NCI-H2081 (cell line): ENCODE measurements around the gene FBXW11.
"Not testable (repeated sequence)": the region's sequence is repeated elsewhere in the genome, so short reads cannot be mapped to it uniquely, and the experiment has no call there.

Experiments
- DNase-seq, 2 experiments: peaks; one replicate each; lab custom pipeline; 2025; lab: John Stamatoyannopoulos, UW

FBXW11 gene

GRCh38 chr5:171911152-171911551 is 95.3 kb downstream of the FBXW11 start:
- DNase-seq = no peak

GRCh38 chr5:171908638-171909037 is 97.8 kb downstream of the FBXW11 start:
- DNase-seq = no peak

- DNase-seq = peak; percentile 61 to 65
These were observed 98.6 kb downstream of the FBXW11 start for GRCh38 chr5:171907725-171908343.

GRCh38 chr5:171906703-171907590 is 99.5 kb downstream of the FBXW11 start:
- no peak for DNase-seq

- DNase-seq = no peak
These were observed 100.3 kb downstream of the FBXW11 start for GRCh38 chr5:171906066-171906570.

GRCh38 chr5:171904886-171905285 is 101.6 kb downstream of the FBXW11 start:
- no peak for DNase-seq

GRCh38 chr5:171901764-171902163 is 104.7 kb downstream of the FBXW11 start:
- DNase-seq = no peak

GRCh38 chr5:171899792-171900191 is 106.6 kb downstream of the FBXW11 start:
- no peak for DNase-seq

- no peak for DNase-seq
These were observed 107.6 kb downstream of the FBXW11 start for GRCh38 chr5:171898879-171899278.

- DNase-seq = no peak
These were observed 108.1 kb downstream of the FBXW11 start for GRCh38 chr5:171898386-171898785.

GRCh38 chr5:171897231-171897630 is 109.2 kb downstream of the FBXW11 start:
- DNase-seq = no peak

- no peak for DNase-seq
These were observed 111.4 kb downstream of the FBXW11 start for GRCh38 chr5:171895081-171895480.

- no peak for DNase-seq
These were observed 113.0 kb downstream of the FBXW11 start for GRCh38 chr5:171893290-171893886.

- no peak for DNase-seq
These were observed 114.8 kb downstream of the FBXW11 start for GRCh38 chr5:171891595-171891994.

- no peak for DNase-seq
These were observed 115.3 kb downstream of the FBXW11 start for GRCh38 chr5:171891150-171891549.

- no peak for DNase-seq
These were observed 118.4 kb downstream of the FBXW11 start for GRCh38 chr5:171888051-171888481.

- DNase-seq = not testable (repeated sequence)
These were observed 120.4 kb downstream of the FBXW11 start for GRCh38 chr5:171886037-171886436.

GRCh38 chr5:171882118-171882517 is 124.3 kb downstream of the FBXW11 start:
- no peak for DNase-seq

- no peak for DNase-seq
These were observed 132.2 kb downstream of the FBXW11 start for GRCh38 chr5:171874234-171874633.

GRCh38 chr5:171872666-171873065 is 133.8 kb downstream of the FBXW11 start:
- DNase-seq = no peak

- DNase-seq = no peak
These were observed 134.7 kb downstream of the FBXW11 start for GRCh38 chr5:171871711-171872110.

GRCh38 chr5:171869956-171870355 is 136.5 kb downstream of the FBXW11 start:
- DNase-seq = no peak

GRCh38 chr5:171868236-171868635 is 138.2 kb downstream of the FBXW11 start:
- DNase-seq = no peak
